H7 (cell line): ENCODE results near the gene MAP3K7CL. TPM values are rescaled to one million over a fixed set of nuclear protein-coding genes. Genes with fewer than 3 reads are reported as not detected.
"Not testable (repeated sequence)": the region's sequence is repeated elsewhere in the genome, so short reads cannot be mapped to it uniquely, and the experiment has no call there.

Experiments used
- DNase-seq: peaks from one replicate; pipeline ENCODE4 v3.0.0; 2012
- H3K27me3 ChIP-seq: 2 replicates; pipeline ENCODE4 v1.6.0; 2011; ENCODE audit warnings: mild to moderate bottlenecking, low read length; ENCODE audit not compliant: control insufficient read depth, insufficient read depth
- H3K36me3 ChIP-seq: replicated peaks from 2 replicates; pipeline ENCODE4 v1.5.1; 2011; ENCODE audit warnings: low read length; ENCODE audit not compliant: control insufficient read depth, insufficient read depth
- H3K4me3 ChIP-seq: 2 replicates; pipeline ENCODE4 v1.5.1; 2011; ENCODE audit warnings: low read depth, mild to moderate bottlenecking, control low read depth, low read length, moderate library complexity; ENCODE audit not compliant: insufficient read depth
- total RNA-seq: library from RNA; depleted of rRNA; stranded (reverse); fragments of >200 nt; shearing (Covaris generic); gene quantifications from 2 replicates; pipeline ENCODE4 v1.2.3, GENCODE V29; 2014

The MAP3K7CL gene
- total RNA-seq, 1 experiment from 2014 or later = not detected

DNA sequence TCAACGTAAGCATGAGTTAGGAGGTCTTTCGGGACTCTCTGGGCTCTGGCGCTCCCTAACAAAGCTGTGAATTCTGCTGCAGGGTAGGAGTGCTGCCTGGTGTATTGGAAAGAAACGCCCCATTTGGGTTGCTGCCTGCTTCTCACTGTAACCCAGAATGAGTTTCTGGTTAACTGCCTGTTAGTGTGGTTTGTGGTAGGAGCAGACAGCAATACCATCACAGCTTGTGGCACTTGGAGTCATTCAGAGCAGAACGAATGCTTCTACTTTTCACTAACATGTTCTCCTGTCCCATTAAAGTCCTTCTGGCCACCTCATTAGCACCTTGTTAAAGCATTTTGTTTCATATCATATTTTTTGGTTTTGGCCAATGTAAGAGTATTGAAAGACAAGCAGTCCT lies 18.1 kb downstream of the MAP3K7CL start:
- H3K27me3 ChIP-seq = no peaks in the 10 kb centered on the region
- no peaks in the 10 kb centered on the region for H3K36me3 ChIP-seq
- no peak for DNase-seq
- H3K4me3 ChIP-seq = no peak overlapping the region

GRCh38 chr21:29149808-29150425 lies 19.5 kb downstream of the MAP3K7CL start:
- H3K36me3 ChIP-seq = no peaks in the 10 kb centered on the region
- no peaks in the 10 kb centered on the region for H3K27me3 ChIP-seq
- no peak overlapping the region for H3K4me3 ChIP-seq
- DNase-seq = no peak

DNA sequence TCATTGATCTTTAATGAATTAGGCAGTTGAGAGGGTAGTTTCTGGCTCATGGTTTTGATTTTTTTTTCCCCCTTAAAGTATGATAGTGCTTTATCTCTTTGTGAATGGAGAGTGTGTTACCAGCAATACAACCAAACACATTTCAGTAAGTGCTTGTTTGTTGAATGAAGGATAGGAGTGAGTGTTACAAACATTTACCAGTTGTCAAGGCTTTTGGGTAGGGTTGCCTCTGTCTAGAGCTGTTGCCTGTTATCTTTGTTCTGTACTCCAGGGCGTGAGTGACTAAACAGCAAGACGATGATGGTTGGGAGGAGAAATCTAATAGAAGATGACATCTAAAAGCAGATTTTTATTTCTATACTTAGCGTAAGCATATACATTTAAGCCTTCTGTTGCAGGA lies 21.5 kb downstream of the MAP3K7CL start:
- Histone ChIP-seq H3K27me3 (no peaks in the 10 kb centered on the region), H3K4me3 (no peak overlapping the region), H3K36me3 (no peaks in the 10 kb centered on the region)
- DNase-seq = no peak

DNA sequence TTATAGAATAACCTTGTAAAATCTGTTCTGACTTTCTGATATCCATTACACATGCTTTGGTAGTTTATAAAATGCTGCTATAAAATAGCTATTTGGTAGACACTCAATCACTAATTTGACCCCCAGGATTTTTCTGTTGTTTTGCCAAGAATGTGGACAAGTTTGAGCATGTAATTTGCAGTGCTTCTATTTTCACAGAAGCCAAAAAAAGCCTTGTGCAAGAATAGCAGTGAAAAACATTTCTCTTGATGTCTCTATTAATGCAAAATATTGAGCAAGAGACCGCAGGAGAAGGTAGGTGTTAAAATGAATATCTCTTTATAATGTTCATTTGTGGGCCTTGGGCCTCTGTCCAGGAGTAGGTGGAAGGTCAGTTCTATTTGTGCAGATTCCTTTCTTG lies 22.5 kb downstream of the MAP3K7CL start:
- H3K4me3 ChIP-seq = no peak overlapping the region
- no peaks in the 10 kb centered on the region for H3K36me3 ChIP-seq
- H3K27me3 ChIP-seq = no peaks in the 10 kb centered on the region
- DNase-seq = no peak

DNA sequence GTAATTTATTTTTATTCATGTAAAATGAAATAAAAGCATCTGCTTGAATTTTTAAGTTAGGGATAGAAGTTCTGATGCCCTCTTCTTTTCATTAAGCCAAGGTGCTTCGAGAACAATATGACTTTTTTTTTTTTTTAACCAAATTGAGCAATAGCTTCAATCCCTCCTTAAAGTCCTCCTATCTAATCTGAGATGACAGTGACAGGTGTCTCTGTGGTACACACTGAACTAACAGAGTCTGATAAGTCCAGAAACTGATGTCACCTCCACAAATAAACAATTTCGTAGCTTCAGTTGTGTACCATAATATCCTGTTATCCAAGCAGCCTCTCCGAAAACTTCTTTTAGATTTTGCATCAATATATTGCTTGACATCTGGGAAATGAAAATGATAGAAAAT lies 23.8 kb downstream of the MAP3K7CL start:
- Histone ChIP-seq H3K4me3 (no peak overlapping the region), H3K36me3 (no peaks in the 10 kb centered on the region), H3K27me3 (no peaks in the 10 kb centered on the region)
- no peak for DNase-seq

DNA sequence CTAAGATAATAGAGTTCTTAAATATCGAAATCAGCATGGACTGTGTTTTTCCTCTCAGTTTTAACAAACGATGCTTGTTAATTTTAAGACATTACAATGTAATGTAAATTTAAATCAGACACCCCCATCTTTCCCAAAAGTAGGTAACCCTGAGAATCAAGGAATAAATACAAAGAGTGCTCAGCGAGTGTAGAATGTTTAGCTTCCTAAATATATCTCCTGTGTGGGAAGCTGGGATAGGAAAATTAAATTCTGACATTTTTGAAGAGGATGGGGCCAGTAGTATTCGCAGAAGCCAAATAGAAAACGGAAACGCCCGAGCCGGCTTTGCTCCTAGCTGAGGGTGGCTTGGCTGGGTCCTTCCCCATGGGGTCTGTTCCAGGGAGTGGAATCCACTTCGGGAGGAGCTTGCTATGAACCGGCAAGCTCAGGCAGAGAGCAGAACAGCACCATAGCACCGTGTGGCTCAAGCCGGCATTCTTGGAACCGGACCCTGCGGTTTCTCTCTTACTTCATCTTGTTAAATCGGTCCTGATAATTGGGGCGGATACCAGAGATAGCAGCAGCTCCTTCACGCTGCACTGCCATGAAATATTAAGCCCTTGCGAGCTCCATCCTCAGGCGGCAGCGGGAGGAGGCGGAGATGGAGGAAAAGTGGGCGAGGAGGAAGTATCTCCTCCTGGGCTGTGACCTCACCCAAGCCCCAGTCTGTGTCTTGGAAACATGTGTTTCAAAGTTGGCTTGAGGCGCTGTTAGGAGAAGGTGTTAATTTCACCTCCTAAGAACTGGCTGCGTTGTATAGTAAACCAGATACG lies 24.9 kb downstream of the MAP3K7CL start:
- Histone ChIP-seq H3K4me3 (peak overlapping the region; percentile 4; the same call in 1 of the 2 replicates), H3K27me3 (no peaks in the 10 kb centered on the region), H3K36me3 (no peaks in the 10 kb centered on the region)
- DNase-seq = peak; percentile 35

DNA sequence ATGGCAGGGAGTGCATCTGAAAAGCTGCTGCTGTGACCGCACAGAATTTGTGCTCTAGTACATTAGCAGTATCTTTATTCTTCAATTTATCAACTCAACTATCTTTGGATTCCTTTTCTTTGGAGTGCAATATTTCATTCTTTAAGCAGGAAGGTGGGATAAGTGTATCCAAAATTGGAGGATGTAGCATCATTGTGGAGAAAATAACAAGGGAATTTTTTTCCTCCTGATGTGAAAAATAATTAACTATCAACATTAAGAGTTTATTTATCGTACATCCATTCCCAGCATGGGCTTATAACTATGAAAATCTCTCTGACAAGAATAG lies 25.5 kb downstream of the MAP3K7CL start:
- no peak for DNase-seq
- H3K4me3 ChIP-seq = no peak overlapping the region
- H3K27me3 ChIP-seq = no peaks in the 10 kb centered on the region
- no peaks in the 10 kb centered on the region for H3K36me3 ChIP-seq

DNA sequence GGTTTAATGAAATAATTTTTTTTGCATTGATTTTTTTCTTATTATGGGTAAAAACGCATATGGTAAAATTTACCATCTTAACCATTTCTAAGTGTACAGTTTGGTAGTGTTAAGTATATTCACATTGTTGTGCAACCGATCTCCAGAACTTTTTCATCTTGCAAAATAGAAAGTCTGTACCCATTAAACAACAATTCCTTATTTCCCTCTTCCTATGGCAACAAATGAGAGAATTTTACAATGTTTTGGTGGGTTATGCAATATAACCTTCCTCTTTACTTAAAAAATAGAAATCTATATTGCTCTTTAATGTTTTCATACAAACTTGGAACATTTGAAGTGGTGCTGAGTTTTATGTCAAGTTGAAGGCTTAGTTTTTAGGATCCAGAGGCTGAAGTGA lies 26.6 kb downstream of the MAP3K7CL start:
- Histone ChIP-seq H3K4me3 (no peak overlapping the region), H3K27me3 (no peaks in the 10 kb centered on the region), H3K36me3 (no peaks in the 10 kb centered on the region)
- no peak for DNase-seq

- Histone ChIP-seq H3K36me3 (no peaks in the 10 kb centered on the region), H3K27me3 (no peaks in the 10 kb centered on the region), H3K4me3 (no peak overlapping the region)
- DNase-seq = no peak
These were observed 29.4 kb downstream of the MAP3K7CL start for GRCh38 chr21:29159842-29160241.

- DNase-seq, H3K27me3 ChIP-seq, H3K4me3 ChIP-seq: not testable (repeated sequence)
These were observed 32.4 kb downstream of the MAP3K7CL start for GRCh38 chr21:29162825-29163224.

GRCh38 chr21:29163341-29164115 lies 33.1 kb downstream of the MAP3K7CL start:
- Histone ChIP-seq H3K4me3 (no peak overlapping the region), H3K36me3 (no peaks in the 10 kb centered on the region), H3K27me3 (no peaks in the 10 kb centered on the region)
- DNase-seq = no peak

More at GRCh38 chr21:29162825-29163224, 32.4 kb downstream of the MAP3K7CL start:
- H3K36me3 ChIP-seq = not testable (repeated sequence)

- DNase-seq = peak; percentile 13
- Histone ChIP-seq H3K27me3 (no peaks in the 10 kb centered on the region), H3K36me3 (no peaks in the 10 kb centered on the region), H3K4me3 (no peak overlapping the region)
These were observed 34.0 kb downstream of the MAP3K7CL start for GRCh38 chr21:29164323-29164942.

- Histone ChIP-seq H3K4me3 (no peak overlapping the region), H3K36me3 (no peaks in the 10 kb centered on the region), H3K27me3 (no peaks in the 10 kb centered on the region)
- no peak for DNase-seq
These were observed 35.9 kb downstream of the MAP3K7CL start for GRCh38 chr21:29166323-29166722.

- Histone ChIP-seq H3K4me3 (no peak overlapping the region), H3K36me3 (no peaks in the 10 kb centered on the region)
- DNase-seq = no peak
These were observed 36.4 kb downstream of the MAP3K7CL start for GRCh38 chr21:29166853-29167252.

More at GRCh38 chr21:29166853-29167252, 36.4 kb downstream of the MAP3K7CL start:
- no peaks in the 10 kb centered on the region for H3K27me3 ChIP-seq
